Pancreas (tissue), 10 donors: ENCODE measurements around the gene CLEC4M. TPM values are rescaled to one million over a fixed set of nuclear protein-coding genes. Genes with fewer than 3 reads are reported as not detected.
"Not testable (repeated sequence)": the region's sequence is repeated elsewhere in the genome, so short reads cannot be mapped to it uniquely, and the experiment has no call there.

ENCODE experiments used
- ATAC-seq, 4 donors: fragments of 200-7000 bp; cut with Tn5 transposase; one replicate each; pipeline versions ENCODE4 v1.8.0 to v1.9.1; 2020; ENCODE audit warnings: mild to moderate bottlenecking in 4 of 4, moderate library complexity in 4 of 4
- DNase-seq, 6 donors: peaks; one replicate each; pipeline ENCODE4 v3.0.0-alpha.2; 2020
- FAIRE-seq: peaks from 2 replicates; lab custom pipeline; 2012; peaks lifted over from hg19 to GRCh38; lab: Jason Lieb, UNC
- H3K27ac ChIP-seq, 4 donors: fragments of 200-600 bp; sonication (generic); 1 replicate in 3 of 4; 2 replicates in 1 of 4; pipeline versions ENCODE4 v1.5.0 to v1.8.0; 2020
- H3K27me3 ChIP-seq, 4 donors: fragments of 200-600 bp; one replicate each; pipeline ENCODE4 v1.8.0; 2021
- H3K36me3 ChIP-seq, 3 donors: fragments of 200-600 bp; sonication (generic) in 1 of 3; one replicate each; pipeline versions ENCODE4 v1.5.0 to v1.8.0; 2020 to 2021
- H3K4me1 ChIP-seq, 3 donors: fragments of 200-600 bp; one replicate each; pipeline ENCODE4 v1.8.0; 2021
- H3K4me3 ChIP-seq, 4 donors: fragments of 200-600 bp; sonication (generic) in 2 of 4; one replicate each; pipeline versions ENCODE4 v1.5.0 to v1.8.0; 2020 to 2021
- H3K9me3 ChIP-seq, 4 donors: fragments of 200-600 bp; one replicate each; pipeline ENCODE4 v1.8.0; 2021
- CTCF ChIP-seq, 4 donors: fragments of 200-600 bp; sonication (generic) in 3 of 4; IDR thresholded peaks; one replicate each; pipeline versions ENCODE4 v1.5.0 to v1.8.0; 2021; ENCODE audit warnings: antibody characterized with exemption in 4 of 4
- WGBS, 2 donors: extraction: QIAGEN DNeasy Blood & Tissue Kit; methylation state at CpG; one replicate each; pipeline ENCODE4 v1.1.7; 2013; 5-methylcytosine and 5-hydroxymethylcytosine counted together
- intact Hi-C, 3 donors: fragments of 100-400 bp; cut with DNase I; formaldehyde crosslinking; loops; one replicate each; pipeline versions ENCODE4 v1.11.1 to v1.14.2; 2022
- polyA plus RNA-seq, 2 donors: library from polyadenylated mRNA; stranded (reverse); fragments of 200-250 nt; gene quantifications; one replicate each; pipeline ENCODE4 v1.2.3, GENCODE V29; 2013
- total RNA-seq, 6 donors: library from RNA; stranded (reverse); fragmentation: NEBNext Ultra II Directional in 4 of 6; extraction: Animal tissue kit (Norgen Biotek cat#: 25700) in 4 of 6; gene quantifications; one replicate each; pipeline versions ENCODE4 v1.2.1 to v1.2.4, GENCODE V29; 2021 to 2023
- donor health status: healthy with polysubstance abuse.
- donor health status: DM: no; HTN: no; CAD: no; lungs with moderate emphysema.
- donor health status: DM: no; HTN: no; CAD: no.
- donor health status: control.
- donor health status: control.
- donor health status: Bipolar disorder and iron deficiency.
- donor health status: DM: yes; HTN: yes; CAD: no.
- donor health status: DM: no; HTN: no; CAD: no.
- donor health status: DM: no; HTN: no; CAD: no.
- donor health status: DM: yes; HTN: yes; CAD: no.

Gene CLEC4M
- total and polyA plus RNA-seq, 8 donors = not detected

DNA sequence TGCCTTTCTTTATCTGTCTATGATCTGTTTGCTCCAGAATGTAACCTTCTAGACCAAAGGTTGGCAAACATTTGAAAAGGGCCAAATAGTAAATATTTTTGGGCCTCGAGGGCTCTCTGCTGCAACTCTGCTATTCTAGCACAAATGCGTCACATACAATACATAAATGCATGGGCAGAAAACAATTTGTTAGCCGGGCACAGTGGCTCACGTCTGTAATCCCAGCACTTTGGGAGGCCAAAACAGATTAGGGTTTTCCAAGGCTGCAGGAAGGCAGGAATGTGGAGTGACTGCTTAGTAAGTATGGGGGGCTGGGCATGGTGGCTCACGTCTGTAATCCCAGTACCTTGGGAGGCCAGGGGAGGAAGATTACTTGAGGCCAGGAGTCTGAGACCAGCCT is 45.1 kb downstream of the CLEC4M start:
- 47 to 57% methylated on average over 5 of the region's 5 CpGs for WGBS, 2 donors
- Histone ChIP-seq H3K36me3 (no peaks in the 10 kb centered on the region), H3K27me3 (no peaks in the 10 kb centered on the region), H3K4me3 (no peak overlapping the region), H3K27ac (no peak overlapping the region), H3K9me3 (no peaks in the 10 kb centered on the region), H3K4me1 (no peaks in the 10 kb centered on the region)
- TF ChIP-seq CTCF (IDR thresholded peaks at IDR 0.05) = no peak
- ATAC-seq (no peak), FAIRE-seq (no peak), DNase-seq (no peak)
- intact Hi-C loops = loop anchor here in 1 of 3 donors (10.0 kb wide), 1 partner anchor 133 kb away; the partner anchor contains the start of gene MCEMP1

DNA sequence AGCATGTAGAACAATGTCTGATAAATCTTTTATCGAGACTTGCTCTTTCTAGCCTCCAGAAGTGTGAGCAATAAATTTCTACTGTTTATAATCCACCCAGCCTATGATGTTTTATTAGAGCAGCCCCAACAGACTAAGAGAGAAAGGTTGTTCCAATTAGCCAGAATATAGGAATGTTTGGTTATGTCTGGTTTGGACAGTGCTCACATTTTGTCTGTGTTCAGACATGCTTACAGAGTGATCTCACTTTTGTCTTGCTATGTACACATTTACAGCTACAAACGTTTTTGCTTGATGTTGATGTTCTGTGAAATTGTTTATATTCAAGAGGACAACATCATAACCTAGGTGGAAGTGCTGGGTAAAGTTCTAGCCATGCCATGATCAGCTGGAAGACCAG is 48.9 kb downstream of the CLEC4M start:
- Histone ChIP-seq H3K9me3 (no peaks in the 10 kb centered on the region), H3K27me3 (no peaks in the 10 kb centered on the region), H3K4me3 (no peak overlapping the region), H3K27ac (no peak overlapping the region), H3K36me3 (no peaks in the 10 kb centered on the region), H3K4me1 (no peaks in the 10 kb centered on the region)
- WGBS, 2 donors = 41 to 42% methylated on average over 2 of the region's 2 CpGs
- ATAC-seq (no peak), FAIRE-seq (no peak), DNase-seq (no peak)
- intact Hi-C loops = loop anchor here in 1 of 3 donors (10.0 kb wide), 1 partner anchor 457 kb away; no protein-coding TSS in a partner anchor
- no peak for TF ChIP-seq CTCF (IDR thresholded peaks at IDR 0.05)

- no peak overlapping the region for H3K4me3 ChIP-seq
- H3K9me3 ChIP-seq = no peaks in the 10 kb centered on the region
- H3K36me3 ChIP-seq = no peaks in the 10 kb centered on the region
- H3K4me1 ChIP-seq = no peaks in the 10 kb centered on the region
- no peak overlapping the region for H3K27ac ChIP-seq
- no peaks in the 10 kb centered on the region for H3K27me3 ChIP-seq
- TF ChIP-seq CTCF (IDR thresholded peaks at IDR 0.05) = no peak
- DNase-seq = no peak
- WGBS, 2 donors = 46 to 51% methylated on average over 10 of the region's 10 CpGs
- FAIRE-seq = no peak
- ATAC-seq = no peak
- intact Hi-C loops = loop anchor here in 1 of 3 donors (10.0 kb wide), 1 partner anchor 461 kb away; no protein-coding TSS in a partner anchor
Observed at GRCh38 chr19:7815325-7815724, 52.3 kb downstream of the CLEC4M start.

DNA sequence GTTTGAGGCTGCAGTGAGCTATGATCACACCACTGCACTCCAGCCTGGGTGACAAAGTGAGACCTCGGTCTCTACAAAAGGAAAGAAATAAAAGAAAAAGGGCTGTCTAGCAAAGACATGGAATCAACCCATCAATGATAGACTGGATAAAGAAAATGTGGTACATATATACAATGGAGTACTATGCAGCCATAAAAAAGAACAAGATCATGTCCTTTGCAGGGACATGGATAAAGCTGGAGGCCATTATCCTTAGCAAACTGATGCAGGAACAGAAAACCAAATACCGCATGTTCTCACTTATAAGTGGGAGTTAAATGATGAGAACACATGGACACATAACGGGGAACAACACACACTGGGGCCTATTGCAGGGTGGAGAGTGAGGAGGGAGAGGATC is 53.0 kb downstream of the CLEC4M start:
- intact Hi-C loops = loop anchor here in 1 of 3 donors (10.0 kb wide), 1 partner anchor 461 kb away; no protein-coding TSS in a partner anchor
- H3K27me3 ChIP-seq, FAIRE-seq, H3K27ac ChIP-seq, H3K4me3 ChIP-seq, ATAC-seq, DNase-seq, H3K4me1 ChIP-seq, H3K36me3 ChIP-seq, H3K9me3 ChIP-seq: not testable (repeated sequence)
- 91 to 94% methylated on average over 3 of the region's 3 CpGs for WGBS, 2 donors

DNA sequence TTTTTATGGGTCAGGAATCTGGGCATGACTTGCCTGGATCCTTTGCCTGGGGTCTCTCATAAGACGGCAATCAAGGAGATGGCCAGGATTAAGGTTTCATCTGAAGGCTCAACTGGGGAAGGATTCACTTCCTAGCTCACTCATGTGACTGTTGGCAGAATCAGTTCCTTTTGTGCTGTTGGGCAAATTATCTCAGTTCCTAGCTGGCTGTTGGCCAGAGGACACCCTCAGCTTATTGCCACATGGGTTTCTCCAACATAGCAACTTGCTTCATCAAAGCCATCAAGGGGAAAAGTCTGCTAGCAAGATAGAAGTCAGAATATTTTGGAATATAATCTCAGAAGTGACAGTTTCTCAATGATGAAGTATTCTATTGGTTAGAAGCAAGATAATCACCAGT is 54.8 kb downstream of the CLEC4M start:
- H3K4me3 ChIP-seq = no peak overlapping the region
- ATAC-seq (no peak), DNase-seq (no peak), FAIRE-seq (no peak)
- H3K9me3 ChIP-seq = no peaks in the 10 kb centered on the region
- H3K4me1 ChIP-seq = no peaks in the 10 kb centered on the region
- no peaks in the 10 kb centered on the region for H3K27me3 ChIP-seq
- WGBS, 2 donors = 80 to 97% methylated on average over 1 of the region's 1 CpG
- intact Hi-C loops = loop anchor here in 1 of 3 donors (10.0 kb wide), 1 partner anchor 463 kb away; no protein-coding TSS in a partner anchor
- H3K27ac ChIP-seq = no peak overlapping the region
- no peak for TF ChIP-seq CTCF (IDR thresholded peaks at IDR 0.05)
- H3K36me3 ChIP-seq = no peaks in the 10 kb centered on the region
